Caco-2 (cell line): Measurements from ENCODE around the gene INSYN2B. TPM values are rescaled to one million over a fixed set of nuclear protein-coding genes. Genes with fewer than 3 reads are reported as not detected.

Experiments used
- BruUV-seq: library from RNA; stranded (reverse); fragments of 400-500 nt; replicated peaks from 2 replicates; lab custom pipeline; 2021; lab: Mats Ljungman, UMichigan
- CTCF ChIA-PET: fragments of 300-600 bp; sonication (Branson Sonifier 250); formaldehyde crosslinking; loops from one replicate; lab custom pipeline; 2022; ENCODE audit warnings: antibody characterized with exemption; lab: Charles Lee
- POLR2A ChIA-PET: fragments of 300-600 bp; sonication (Branson Sonifier 250); formaldehyde crosslinking; loops from one replicate; lab custom pipeline; 2022; ENCODE audit warnings: antibody characterized with exemption; lab: Charles Lee
- DNase-seq, 2 experiments: peaks; one replicate each; pipeline versions ENCODE4 v3.0.0 to v3.0.0-alpha.2; 2020 to 2022
- H3K27me3 ChIP-seq: replicated peaks from 2 replicates; pipeline ENCODE4 v1.6.0; 2011; ENCODE audit warnings: low read length; ENCODE audit not compliant: control insufficient read depth, insufficient read depth
- H3K36me3 ChIP-seq: 2 replicates; pipeline ENCODE4 v1.5.1; 2011; ENCODE audit warnings: low read length; ENCODE audit not compliant: control insufficient read depth, insufficient read depth
- H3K4me1 ChIP-seq: fragments of 250-450 bp; sonication (Bioruptor Pico); 2 replicates; pipeline ENCODE4 v1.5.1; 2020; ENCODE audit warnings: mild to moderate bottlenecking
- H3K4me3 ChIP-seq: 2 replicates; pipeline ENCODE4 v1.5.1; 2011; ENCODE audit warnings: low read depth, mild to moderate bottlenecking, control low read depth, low read length
- H3K9me3 ChIP-seq: fragments of 250-450 bp; sonication (Bioruptor Pico); 2 replicates; pipeline ENCODE4 v1.5.1; 2020; ENCODE audit warnings: mild to moderate bottlenecking, moderate library complexity
- H3K27ac Mint-ChIP-seq: one replicate; pipeline ENCODE4 v1.8.0; 2022; ENCODE audit warnings: mixed read lengths; ENCODE audit not compliant: unreplicated experiment
- H3K27me3 Mint-ChIP-seq: one replicate; pipeline ENCODE4 v1.8.0; 2022; ENCODE audit warnings: mixed read lengths; ENCODE audit not compliant: insufficient read depth, unreplicated experiment
- H3K36me3 Mint-ChIP-seq: one replicate; pipeline ENCODE4 v1.8.0; 2022; ENCODE audit warnings: mild to moderate bottlenecking, mixed read lengths; ENCODE audit not compliant: insufficient read depth, unreplicated experiment
- H3K4me1 Mint-ChIP-seq: one replicate; pipeline ENCODE4 v1.8.0; 2022; ENCODE audit warnings: low read depth, mixed read lengths; ENCODE audit not compliant: unreplicated experiment
- H3K4me3 Mint-ChIP-seq: one replicate; pipeline ENCODE4 v1.8.0; 2022; ENCODE audit warnings: mild to moderate bottlenecking, moderate library complexity, mixed read lengths; ENCODE audit not compliant: unreplicated experiment
- H3K9me3 Mint-ChIP-seq: one replicate; pipeline ENCODE4 v1.8.0; 2022; ENCODE audit warnings: mixed read lengths; ENCODE audit not compliant: unreplicated experiment
- intact Hi-C: fragments of 100-400 bp; cut with micrococcal nuclease; formaldehyde crosslinking; loops from one replicate; pipeline ENCODE4 v1.10.0; 2022; ENCODE audit not compliant: unreplicated experiment
- total RNA-seq: library from RNA; stranded (reverse); gene quantifications from 2 replicates; pipeline ENCODE4 v1.2.3, GENCODE V29; 2022
- TF ChIP-seq, protein P1 (sequence below), 2 experiments: fragments of 200-600 bp in 1 of 2; IDR thresholded peaks; 1 replicate in 1 of 2; 2 replicates in 1 of 2; pipeline versions ENCODE4 v1.5.1 to v1.8.0; 2011 to 2022; ENCODE audit warnings: antibody characterized with exemption in 1 of 2, control low read depth in 1 of 2, inconsistent platforms in 1 of 2, low read depth in 1 of 2, low read length in 1 of 2, mild to moderate bottlenecking in 1 of 2, moderate library complexity in 1 of 2; ENCODE audit not compliant: insufficient read depth in 1 of 2, severe bottlenecking in 1 of 2, unreplicated experiment in 1 of 2

INSYN2B gene
- total RNA-seq, 1 experiment from 2014 or later: not detected

DNA sequence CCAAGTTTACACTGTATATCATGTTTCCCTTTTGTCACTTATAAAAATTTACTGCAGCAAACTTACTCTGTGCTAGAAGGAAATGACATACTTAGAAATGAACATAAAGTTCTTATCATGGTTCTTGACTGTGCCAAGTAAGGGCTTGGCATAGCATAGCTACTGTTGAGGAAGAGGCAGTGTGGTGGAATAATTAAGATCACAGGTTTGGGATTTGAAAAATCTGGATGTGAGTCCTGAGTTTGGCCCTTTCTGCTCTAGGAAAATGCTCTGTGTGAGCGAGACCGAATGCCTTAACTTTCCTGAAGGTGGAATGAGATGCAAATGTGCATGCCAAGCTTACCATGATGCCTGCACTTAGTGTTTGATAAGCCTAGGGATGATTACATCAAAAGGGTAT lies 99.5 kb downstream of the INSYN2B start:
- Histone ChIP-seq H3K9me3 (no peaks in the 10 kb centered on the region), H3K4me1 (no peaks in the 10 kb centered on the region), H3K27me3 (no peaks in the 10 kb centered on the region; the same call in 1 of the 2 replicates), H3K36me3 (no peaks in the 10 kb centered on the region), H3K4me3 (no peak overlapping the region)
- Mint-ChIP-seq H3K4me3 (no peak overlapping the region), H3K36me3 (no peaks in the 10 kb centered on the region), H3K9me3 (no peaks in the 10 kb centered on the region), H3K27ac (no peak overlapping the region), H3K27me3 (peaks cover 25% of the 10 kb centered on the region), H3K4me1 (no peaks in the 10 kb centered on the region)
- intact Hi-C loops: no loop called here
- POLR2A ChIA-PET: no interaction called here
- CTCF ChIA-PET: no interaction called here
- TF ChIP-seq, protein P1, sequence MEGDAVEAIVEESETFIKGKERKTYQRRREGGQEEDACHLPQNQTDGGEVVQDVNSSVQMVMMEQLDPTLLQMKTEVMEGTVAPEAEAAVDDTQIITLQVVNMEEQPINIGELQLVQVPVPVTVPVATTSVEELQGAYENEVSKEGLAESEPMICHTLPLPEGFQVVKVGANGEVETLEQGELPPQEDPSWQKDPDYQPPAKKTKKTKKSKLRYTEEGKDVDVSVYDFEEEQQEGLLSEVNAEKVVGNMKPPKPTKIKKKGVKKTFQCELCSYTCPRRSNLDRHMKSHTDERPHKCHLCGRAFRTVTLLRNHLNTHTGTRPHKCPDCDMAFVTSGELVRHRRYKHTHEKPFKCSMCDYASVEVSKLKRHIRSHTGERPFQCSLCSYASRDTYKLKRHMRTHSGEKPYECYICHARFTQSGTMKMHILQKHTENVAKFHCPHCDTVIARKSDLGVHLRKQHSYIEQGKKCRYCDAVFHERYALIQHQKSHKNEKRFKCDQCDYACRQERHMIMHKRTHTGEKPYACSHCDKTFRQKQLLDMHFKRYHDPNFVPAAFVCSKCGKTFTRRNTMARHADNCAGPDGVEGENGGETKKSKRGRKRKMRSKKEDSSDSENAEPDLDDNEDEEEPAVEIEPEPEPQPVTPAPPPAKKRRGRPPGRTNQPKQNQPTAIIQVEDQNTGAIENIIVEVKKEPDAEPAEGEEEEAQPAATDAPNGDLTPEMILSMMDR (IDR thresholded peaks at IDR 0.05; ENCODE audit: insufficient read depth in 1 of 2, low read depth in 1 of 2, low read length in 1 of 2, severe bottlenecking in 1 of 2, unreplicated experiment in 1 of 2): no peak
- DNase-seq: no peak
- no TSS peak for BruUV-seq

DNA sequence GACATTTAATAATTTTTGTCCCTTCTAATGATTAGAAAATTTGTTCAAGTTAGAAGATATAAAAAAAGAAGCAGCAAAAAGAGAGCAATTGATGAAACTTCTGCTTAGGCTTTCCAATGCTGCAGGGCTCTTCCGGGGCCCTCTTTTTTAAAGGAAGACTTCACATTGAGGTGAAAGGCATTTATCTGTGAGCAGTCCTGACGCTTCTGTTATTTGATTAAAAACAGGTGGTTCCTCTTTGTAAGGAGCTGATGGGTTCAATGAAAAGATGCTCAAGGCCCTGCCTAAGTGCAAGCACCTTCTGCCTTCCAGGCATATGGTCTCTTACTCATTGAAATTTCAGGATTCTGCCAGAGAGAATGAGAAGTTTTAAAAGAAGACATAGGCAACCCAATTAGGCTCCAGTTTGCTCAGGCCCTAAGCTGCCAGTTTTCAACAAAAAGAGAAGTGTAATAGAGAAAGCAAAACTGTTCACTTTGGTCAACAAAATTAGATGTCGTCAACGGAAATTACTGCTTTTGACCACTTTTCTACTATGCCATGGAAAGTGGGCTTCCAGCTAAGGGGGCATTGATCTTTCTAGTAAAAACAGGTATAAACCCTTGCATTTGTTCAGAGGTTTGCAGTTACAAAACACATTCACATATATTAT lies 100.2 kb downstream of the INSYN2B start:
- Histone ChIP-seq H3K36me3 (no peaks in the 10 kb centered on the region), H3K27me3 (no peaks in the 10 kb centered on the region; the same call in 1 of the 2 replicates), H3K9me3 (no peaks in the 10 kb centered on the region), H3K4me1 (no peaks in the 10 kb centered on the region), H3K4me3 (no peak overlapping the region)
- H3K9me3 Mint-ChIP-seq: no peaks in the 10 kb centered on the region
- no peak for DNase-seq
- CTCF ChIA-PET: no interaction called here
- no peak overlapping the region for H3K4me3 Mint-ChIP-seq
- TF ChIP-seq, protein P1 (IDR thresholded peaks at IDR 0.05; ENCODE audit: insufficient read depth in 1 of 2, low read depth in 1 of 2, low read length in 1 of 2, severe bottlenecking in 1 of 2, unreplicated experiment in 1 of 2): no peak
- peaks cover 25% of the 10 kb centered on the region for H3K27me3 Mint-ChIP-seq
- no TSS peak for BruUV-seq
- intact Hi-C loops: no loop called here
- no peak overlapping the region for H3K27ac Mint-ChIP-seq
- no peaks in the 10 kb centered on the region for H3K4me1 Mint-ChIP-seq
- POLR2A ChIA-PET: no interaction called here
- H3K36me3 Mint-ChIP-seq: no peaks in the 10 kb centered on the region

DNA sequence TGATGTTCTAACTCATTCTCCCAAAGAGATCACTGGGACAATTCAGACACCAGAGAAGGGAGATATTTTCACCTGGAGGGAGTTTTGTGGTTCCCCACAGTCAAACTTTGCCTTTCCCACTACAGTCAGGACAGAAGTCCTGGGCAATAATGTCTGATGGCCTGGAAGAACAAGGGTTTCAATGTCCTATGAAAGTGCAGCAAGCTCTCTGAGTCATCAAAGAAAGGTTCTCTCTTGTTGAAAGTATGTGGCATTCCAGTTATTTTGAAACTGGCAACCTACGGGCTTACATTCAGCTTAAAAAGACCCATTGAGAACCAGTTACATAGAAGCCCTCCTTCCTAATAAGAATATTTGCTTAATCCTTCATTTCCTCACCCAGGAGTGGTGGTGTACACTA lies 103.9 kb downstream of the INSYN2B start:
- Mint-ChIP-seq H3K27me3 (peaks cover 19% of the 10 kb centered on the region), H3K27ac (no peak overlapping the region), H3K36me3 (no peaks in the 10 kb centered on the region), H3K9me3 (no peaks in the 10 kb centered on the region), H3K4me1 (no peaks in the 10 kb centered on the region), H3K4me3 (no peak overlapping the region)
- POLR2A ChIA-PET: no interaction called here
- no peaks in the 10 kb centered on the region for H3K36me3 ChIP-seq
- H3K9me3 ChIP-seq: no peaks in the 10 kb centered on the region
- intact Hi-C loops: no loop called here
- no peak overlapping the region for H3K4me3 ChIP-seq
- no peaks in the 10 kb centered on the region; the same call in none of the 2 replicates for H3K27me3 ChIP-seq
- CTCF ChIA-PET: no interaction called here
- TF ChIP-seq, protein P1 (IDR thresholded peaks at IDR 0.05; ENCODE audit: insufficient read depth in 1 of 2, low read depth in 1 of 2, low read length in 1 of 2, severe bottlenecking in 1 of 2, unreplicated experiment in 1 of 2): no peak
- DNase-seq: no peak
- H3K4me1 ChIP-seq: no peaks in the 10 kb centered on the region
- BruUV-seq: no TSS peak
